Measurements from ENCODE around the gene COBL.

COBL gene, protein sequence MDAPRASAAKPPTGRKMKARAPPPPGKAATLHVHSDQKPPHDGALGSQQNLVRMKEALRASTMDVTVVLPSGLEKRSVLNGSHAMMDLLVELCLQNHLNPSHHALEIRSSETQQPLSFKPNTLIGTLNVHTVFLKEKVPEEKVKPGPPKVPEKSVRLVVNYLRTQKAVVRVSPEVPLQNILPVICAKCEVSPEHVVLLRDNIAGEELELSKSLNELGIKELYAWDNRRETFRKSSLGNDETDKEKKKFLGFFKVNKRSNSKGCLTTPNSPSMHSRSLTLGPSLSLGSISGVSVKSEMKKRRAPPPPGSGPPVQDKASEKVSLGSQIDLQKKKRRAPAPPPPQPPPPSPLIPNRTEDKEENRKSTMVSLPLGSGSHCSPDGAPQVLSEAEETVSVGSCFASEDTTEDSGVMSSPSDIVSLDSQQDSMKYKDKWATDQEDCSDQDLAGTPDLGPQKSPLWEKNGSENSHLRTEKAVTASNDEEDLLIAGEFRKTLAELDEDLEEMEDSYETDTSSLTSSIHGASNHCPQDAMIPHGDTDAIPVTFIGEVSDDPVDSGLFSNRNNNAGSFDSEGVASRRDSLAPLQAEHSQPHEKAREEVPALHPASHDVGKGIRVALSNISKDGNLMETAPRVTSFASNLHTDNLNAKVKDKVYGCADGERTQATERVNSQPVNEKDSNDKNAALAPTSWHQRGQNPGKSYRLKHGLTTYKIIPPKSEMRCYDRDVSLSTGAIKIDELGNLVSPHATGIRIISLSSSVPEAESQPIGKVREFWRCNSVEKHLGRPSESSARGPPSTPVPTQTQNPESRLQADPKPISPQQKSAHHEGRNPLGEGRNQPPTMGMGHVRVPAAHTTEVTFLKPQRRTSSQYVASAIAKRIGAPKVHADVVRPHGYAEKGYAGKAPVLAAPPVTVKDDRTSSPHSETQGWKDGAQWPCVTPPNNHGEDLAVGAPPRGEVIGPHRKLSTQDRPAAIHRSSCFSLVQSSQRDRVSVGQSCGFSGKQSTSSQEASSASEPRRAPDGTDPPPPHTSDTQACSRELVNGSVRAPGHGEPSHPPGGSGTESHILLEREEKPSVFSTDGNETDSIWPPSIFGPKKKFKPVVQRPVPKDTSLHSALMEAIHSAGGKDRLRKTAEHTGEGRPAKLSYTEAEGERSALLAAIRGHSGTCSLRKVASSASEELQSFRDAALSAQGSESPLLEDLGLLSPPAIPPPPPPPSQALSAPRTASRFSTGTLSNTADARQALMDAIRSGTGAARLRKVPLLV

DNA sequence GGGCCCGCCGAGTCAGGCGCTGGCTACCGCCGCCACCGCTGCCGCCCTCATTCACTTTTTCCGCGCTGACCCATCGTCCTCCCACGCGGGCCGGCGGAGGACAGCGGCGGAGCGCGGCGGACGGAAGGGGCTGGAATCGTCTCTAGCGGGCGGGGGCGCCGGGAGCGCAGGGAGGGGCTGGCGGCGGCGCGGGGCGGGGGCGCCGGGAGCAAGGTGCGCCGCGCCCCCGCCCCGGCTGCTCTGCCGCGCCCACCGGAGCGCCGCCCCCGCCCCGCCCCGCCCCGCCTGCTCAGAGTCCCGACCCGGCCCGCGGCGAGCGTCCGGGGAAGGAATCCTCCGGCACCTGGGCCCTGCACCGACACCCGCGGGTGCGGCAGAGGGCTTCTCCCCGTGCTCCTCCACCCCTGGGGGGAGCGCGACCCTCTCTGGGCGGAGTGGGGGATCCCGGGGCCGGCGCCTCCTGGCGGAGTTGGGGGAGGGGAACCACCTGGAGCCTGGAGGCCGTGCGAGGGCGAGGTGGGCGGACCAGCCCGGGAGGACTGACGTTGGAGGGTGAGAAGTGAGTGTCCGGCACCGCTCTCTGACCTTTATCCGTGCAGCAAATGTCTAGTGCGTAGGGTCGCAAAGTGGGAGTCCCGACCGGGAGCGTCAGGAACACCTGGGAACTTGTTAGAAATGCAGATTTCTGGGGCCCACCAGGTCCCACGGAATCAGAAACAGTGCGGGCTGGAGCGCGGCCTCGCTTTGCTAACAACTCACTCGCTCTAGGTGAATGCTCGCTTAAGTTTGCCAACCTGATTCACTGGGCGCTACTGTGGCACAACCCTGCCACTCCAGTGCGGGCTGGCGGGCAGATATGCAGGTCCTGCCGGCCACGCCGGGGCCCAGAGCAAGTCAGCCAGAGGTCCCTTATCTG is at the start of gene COBL:
Gene COBL (minus strand): TSS at position 144 of the 916 bp plus-strand sequence. CDS start 176 bp downstream, outside the sequence.
- no peak for DNase-seq (ENCODE audit: low read depth)

DNA sequence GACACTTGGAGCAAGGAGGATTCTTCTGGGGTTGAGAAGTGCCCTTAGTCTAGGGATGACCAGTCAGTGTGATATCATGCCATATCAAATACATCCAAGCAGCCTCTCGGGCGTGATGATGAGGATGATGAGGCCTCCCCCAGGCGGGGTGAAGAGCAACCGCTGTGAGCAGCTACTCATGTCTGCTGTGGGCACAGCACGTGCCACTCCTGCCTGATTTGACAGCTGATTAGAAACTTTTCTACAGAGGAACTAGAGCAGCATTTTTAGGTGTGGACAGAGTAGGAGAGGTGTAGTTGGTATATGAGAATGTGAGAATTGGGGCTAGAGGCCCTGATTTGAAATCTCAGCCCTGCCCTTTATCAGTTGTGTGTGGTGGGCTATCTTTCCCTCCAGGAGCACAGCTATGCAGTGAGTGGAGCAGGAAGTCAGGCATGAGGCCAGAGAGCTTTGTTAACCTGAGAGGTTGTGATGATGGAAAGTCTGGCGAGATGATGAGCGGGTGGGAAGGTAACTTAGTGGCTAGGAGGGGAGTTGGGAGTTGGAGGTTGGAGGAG is 49.6 kb upstream of the COBL start:
- DNase-seq (ENCODE audit: low read depth): no peak

DNA sequence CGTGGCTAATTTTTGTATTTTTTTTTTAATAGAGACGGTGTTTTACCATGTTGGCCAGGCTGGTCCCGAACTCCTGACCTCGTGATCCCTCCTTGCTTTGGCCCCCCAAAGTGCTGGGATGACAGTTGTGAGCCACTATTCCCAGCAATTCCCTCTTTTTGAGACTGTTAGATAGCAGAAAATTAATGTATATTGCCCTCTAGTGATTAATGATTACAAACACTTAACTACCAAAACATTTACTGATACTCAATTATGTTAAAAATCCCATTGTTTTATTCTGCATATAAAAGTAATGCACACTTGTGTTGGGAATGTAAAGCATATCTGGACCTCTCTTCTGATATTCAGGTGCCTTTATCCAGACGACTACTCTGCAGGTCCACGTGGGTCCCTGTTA is 41.2 kb upstream of the COBL start:
- no peak for DNase-seq (ENCODE audit: low read depth)

DNA sequence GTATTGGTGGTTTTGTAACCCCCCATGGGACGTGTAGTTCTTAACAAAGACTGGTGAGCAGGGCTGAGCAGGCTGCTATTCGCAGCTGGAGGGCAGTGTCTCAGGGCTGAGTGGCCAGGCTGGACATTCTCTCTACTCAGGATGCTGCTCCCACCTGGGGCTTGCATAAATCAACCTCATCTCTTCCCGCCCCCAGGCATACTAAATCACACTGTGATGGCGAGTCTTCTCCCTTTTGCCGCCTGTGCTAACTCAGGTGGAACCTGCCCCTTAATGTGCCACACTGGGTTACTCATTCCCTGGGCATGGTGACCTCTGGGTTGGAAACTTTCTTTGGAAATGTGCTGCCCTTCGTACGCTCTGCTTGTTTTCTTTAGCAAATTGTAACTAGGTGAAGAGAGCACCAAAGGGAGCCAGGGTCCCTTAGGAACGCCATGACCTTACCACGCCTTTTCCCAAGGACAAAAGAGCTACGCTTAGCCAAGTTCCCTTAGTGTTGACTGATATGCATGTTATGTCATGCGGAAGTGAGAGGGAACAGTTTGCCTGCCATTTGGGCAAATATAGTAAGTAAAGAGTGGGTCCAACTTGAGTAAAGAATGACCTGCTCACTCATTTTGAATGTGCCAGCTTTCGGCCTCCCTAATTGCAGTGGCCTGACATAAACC is 40.4 kb upstream of the COBL start:
- DNase-seq (ENCODE audit: low read depth): no peak

DNA sequence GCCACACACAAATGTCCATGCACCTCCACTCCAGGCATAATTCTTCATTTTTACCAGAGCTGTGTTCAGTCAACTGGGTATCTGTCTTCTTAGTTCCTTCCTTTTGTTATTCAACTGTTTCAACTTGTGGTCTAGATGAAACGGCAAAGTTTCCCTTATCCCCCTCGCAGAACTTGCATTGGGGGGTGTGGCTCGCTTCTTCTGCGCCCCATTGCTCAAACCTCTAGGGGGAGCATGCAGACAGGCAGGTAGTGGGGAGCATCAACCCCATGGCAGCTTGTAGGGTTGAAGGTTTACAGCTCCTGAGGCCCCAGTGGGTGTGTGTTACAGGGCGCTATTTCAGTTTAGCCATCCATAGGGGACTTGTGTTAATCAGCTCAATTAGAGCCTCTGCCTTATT is 38.3 kb upstream of the COBL start:
- no peak for DNase-seq (ENCODE audit: low read depth)

DNA sequence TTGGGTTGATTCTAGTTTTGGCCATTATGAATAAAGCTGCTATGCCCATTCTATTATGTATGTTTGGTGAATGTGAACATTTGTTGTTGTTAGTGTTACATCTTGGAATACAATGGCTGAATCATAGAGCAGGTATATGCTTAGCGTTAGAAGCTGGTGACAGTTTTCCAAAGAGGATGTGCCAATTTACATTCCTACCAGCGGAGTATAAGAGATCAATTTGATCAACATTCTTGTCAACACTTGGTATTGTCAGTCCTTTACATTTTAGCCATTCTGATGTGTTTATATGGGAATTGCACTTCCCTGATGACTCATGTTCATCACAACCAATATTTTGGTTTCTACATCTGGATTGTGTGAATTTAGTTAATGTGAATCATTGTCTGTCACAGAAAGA is 37.8 kb upstream of the COBL start:
- no peak for DNase-seq (ENCODE audit: low read depth)

DNA sequence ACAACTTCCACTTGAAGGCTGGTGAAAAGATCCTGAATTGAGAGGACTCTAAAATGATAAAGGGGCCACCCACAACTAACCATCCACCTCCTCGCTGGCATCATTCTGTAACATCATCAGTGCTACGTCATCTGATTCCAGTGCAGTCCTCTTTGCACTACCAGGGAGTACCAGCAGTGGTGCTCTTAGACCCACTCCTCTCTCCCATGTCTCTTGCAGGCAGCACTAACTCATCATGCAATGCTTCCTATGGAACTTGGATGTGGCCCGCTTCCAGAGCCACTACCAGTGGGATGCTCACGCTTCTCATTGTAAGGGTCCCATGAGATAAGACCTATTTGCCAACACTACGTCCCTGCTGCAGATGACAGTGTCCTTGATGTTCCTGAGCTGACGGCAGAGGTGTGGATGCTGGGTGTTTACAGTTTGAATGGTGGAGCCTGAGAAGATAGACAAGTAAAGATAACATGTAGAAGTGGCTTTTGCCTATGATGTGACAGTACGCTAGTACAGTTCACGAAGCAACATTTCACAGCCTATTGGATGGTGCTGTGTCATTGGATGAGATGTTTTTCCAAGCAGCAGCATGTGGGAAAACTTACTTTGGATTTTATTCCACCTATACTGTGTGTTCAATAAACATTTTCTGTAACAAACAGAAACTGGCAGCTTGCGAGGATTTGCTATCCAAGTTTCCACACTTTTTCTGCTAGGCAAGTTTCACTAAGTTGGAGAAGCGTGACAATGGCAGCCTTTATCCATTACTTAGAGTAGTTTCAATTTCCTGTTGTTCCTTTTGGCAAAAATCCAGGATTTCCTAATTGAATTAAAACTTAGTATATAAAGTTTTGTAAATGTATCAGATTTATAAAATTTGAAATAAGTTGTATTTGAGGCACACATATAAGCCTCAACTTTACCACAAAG is 35.8 kb upstream of the COBL start:
- DNase-seq (ENCODE audit: low read depth): no peak

DNA sequence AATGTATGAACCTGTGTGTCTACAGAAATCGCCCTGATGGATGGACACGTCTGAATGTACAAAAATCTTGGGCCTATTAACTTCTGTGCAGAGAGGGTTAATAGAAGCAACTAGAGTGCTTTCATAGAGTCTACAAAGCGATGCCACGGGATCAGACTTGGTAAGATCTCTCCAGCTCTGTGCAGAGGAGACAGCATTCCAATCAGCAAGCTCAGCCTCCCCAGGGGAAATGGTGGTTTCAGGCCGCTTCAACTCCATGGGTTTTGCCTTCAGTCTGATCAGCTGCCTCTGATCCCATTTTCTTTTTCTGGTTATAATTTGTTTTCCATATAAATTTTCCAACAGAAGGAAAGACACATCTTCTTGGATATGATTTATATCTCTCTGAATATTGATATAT is 35.1 kb upstream of the COBL start:
- no peak for DNase-seq (ENCODE audit: low read depth)

DNA sequence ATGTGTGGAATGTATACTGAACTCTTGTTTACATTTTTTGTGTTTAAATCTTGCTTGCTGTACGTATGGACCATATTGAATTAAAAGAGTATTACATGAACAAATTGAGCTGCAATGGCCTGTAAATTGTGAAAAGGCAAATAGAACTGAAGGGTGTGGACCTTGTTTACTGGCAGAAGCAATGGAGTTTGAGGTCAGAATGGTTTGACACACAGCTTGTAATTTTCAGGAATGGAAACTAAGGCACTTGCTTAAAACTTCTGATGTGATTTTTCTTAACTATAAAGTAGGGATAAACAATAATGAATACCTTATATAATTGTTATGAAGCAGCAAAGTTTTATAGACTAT is 33.9 kb upstream of the COBL start:
- DNase-seq (ENCODE audit: low read depth): no peak

DNA sequence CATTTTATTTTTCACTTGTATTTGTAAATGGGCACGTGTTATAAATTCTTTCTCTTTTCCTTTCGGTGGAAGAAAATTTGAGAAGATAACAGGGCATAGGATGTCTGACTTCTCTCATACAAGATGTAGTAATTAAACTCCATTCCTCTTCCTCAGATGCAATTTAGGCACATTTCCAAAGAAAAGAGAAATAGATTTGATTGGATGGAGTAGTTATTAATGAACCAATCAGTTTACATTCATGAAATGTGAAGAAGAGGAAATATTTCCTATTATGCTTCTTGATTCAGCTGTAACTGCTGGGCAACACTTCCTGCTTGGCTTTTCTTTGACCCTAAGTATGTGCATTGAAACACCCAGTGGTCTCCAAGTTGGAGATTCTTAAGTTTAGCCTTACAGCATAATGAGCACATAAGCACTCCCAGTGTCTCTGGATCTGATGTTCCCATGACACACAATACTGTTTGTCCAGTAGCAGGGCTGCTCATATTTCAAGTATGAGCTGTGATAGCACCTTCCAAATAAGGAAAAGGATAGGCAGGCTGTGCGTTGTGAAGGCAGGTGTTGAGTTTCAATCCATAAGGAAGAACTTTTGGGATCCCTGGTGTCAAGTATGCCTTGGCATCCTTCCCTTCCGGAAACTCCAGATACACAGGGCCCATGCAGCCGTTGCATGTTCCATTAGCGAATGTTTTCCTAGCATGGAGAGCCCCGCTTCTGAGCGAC is 33.4 kb upstream of the COBL start:
- DNase-seq (ENCODE audit: low read depth): no peak

DNA sequence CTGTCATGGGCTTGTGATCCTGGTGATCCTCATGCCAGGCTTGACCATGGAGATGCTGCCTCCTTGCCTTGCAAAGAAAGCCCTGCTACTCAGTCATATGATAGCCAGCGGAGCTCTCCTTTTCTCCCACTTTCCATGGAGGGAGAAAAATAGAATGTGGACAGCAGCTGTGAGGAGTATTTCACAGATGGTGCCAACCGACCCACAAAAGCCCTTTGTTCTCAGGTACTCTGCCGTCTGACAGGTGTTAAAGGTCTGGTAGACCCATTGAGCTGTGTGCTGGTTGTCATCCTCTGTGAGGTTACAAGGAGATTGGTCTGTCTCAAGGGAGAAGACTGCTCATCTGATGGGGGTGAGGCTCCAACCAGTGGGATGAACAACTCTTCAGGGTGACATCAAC is 29.5 kb upstream of the COBL start:
- DNase-seq (ENCODE audit: low read depth): no peak

DNA sequence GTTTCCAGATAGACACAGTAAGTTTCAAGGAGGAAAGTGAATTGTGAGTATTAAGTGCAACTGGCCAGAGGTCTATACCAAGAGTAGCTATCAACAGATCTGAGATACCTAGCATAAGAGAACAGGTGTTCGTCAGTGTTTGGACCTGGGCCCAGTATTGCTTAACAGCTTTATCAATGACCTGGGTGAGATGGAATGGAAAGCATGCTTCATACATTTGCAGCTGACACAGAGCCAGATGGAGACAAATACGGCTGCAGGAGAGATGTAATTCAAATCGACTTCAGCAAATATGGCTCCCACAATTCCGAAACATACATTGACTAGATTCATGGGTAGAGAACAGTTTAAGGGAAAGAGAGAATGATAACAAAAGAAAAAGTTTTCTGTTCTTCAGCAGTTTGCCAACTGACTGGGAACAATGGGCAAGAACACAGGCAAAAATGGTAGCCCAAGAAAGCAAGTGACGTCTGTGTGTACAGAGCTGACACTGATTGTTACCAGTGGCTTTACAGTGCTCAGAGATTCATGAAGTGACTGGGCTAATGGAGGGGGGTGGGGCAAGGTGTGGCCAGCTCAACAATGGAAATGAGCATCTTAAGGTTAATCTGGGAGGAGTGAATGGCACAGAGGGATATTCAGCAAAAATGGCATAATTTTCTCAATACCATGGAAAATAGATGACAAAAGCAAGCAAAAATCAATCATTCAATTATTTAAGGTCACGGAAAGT is 28.0 kb upstream of the COBL start:
- DNase-seq (ENCODE audit: low read depth): no peak

DNA sequence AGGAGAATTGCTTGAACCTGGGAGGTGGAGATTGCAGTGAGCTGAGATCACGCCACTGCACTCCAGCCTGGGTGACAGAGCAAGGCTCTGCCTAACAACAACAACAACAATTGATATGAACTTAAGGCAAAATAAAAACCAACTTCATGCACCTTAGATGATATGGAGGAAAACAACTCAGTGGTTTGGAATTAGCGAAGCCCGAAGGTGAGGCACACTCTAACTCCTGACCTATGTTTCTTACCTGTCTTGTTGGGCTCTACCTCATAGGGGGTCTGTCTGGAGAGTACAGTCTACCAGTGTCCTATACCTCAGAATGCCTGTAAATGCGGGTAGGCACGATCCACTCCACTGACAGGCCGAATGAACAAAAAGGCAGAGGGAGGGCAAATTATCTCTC is 24.3 kb upstream of the COBL start:
- DNase-seq (ENCODE audit: low read depth): no peak

DNA sequence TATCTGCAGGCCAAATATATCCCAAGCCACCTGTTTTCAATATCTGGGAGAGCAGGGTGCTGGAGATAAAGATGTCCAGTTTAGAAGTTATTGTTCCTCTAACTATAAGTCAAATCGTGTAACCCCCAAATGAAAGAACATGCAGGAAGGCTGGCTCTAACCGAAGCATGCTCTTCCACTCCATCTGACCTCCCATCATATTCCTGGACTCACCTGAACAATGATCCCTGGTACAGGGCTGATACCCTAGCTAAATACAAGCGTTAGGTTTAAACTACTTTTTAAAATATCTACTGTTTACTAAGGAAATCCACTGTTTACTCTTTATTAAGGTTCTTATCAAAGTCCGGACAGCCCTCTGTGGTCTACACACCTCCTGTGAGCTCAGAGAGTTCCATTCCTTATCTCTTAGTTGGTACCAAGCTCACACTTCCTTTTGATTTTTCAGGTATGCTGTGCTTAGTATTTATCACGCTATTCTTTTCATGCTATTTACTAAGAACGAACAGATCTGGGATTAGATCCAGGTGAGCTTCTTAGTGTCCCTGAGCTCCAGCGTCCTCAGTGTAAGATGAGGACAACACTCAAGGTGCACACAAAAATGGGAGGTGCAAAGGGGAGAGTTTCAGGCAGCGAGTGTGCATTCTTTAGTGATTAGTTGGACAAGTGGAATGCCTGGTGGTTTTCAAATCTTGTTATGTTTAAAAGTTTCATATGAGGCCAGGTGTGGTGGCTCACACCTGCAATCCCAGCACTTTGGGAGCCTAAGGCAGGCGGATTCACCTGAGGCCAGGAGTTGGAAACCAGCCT is 23.6 kb upstream of the COBL start:
- DNase-seq (ENCODE audit: low read depth): no peak

DNA sequence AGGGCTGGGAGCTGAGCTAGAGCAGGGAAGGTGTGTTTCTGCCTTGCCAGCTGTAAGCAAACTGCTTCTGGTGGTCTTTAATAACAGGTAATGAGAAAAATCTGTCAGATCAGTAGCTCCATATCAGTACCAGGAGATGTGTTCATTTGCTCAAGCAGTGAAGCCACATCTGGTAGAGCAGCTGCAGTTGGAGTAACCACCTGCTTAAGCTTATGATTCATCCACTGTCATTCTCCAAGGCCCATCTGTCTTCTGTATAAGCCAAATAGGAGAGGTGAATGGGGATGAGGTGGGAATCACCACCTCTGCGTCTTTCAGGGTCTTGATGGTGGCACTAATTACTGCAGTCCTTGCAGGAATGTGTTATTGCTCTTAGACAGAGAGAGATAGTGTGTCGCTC is 18.4 kb upstream of the COBL start:
- DNase-seq (ENCODE audit: low read depth): no peak

DNA sequence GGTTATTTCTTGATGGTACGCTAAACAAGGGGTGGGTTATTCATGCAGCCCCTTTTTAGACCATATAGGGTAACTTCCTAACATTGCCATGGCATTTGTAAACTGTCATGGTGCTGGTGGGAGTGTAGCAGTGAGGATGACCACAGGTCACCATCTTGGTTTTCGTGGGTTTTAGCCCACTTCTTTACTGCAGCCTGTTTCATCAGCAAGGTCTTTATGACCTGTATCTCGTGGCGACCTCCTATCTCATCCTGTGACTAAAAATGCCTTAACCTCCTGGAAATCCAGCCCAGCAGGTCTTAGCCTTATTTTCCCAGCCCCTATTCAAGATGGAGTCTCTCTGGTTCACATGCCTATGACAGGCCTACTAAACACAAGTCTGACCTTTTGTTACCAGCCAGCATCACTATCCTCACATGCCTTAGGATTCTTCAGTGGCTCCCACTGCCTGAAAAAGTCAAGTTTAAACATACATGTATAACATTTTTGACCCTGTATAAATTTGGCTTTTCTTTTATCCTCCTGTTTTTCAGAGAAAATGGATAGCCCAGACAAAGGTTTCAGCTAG is 13.2 kb upstream of the COBL start:
- no peak for DNase-seq (ENCODE audit: low read depth)

DNA sequence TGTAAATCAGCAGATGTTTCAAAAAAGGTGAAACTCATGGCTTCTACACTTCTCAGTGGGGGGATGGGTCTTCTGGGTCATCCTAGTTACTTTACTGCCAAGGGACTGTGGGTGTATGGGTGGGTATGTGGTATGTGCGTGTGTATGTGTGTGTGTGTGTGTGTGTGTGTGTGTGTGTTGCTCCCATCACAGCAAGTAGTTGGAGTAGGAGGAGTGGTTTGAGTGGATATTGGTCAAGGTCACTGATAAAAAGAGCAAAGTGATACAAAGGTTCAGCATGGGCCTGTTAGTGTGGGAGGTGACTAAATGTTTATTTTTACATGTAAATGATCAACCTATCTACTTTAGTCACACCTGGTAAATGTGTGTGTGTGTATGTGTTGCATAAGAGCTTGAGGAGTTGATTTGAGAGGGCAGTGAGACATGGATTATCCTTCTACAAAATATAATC is 11.8 kb upstream of the COBL start:
- DNase-seq (ENCODE audit: low read depth): no peak

All from HS-27A (cell line).